HG02973 (cell line): ENCODE data around the gene MYOZ1.
"Not testable (repeated sequence)": the region's sequence is repeated elsewhere in the genome, so short reads cannot be mapped to it uniquely, and the experiment has no call there.

Experiments used
- ATAC-seq: cut with Tn5 transposase; IDR thresholded peaks from one replicate; pipeline ENCODE4 v1.9.1; 2021; ENCODE audit warnings: moderate library complexity; ENCODE audit not compliant: unreplicated experiment

The MYOZ1 gene, protein sequence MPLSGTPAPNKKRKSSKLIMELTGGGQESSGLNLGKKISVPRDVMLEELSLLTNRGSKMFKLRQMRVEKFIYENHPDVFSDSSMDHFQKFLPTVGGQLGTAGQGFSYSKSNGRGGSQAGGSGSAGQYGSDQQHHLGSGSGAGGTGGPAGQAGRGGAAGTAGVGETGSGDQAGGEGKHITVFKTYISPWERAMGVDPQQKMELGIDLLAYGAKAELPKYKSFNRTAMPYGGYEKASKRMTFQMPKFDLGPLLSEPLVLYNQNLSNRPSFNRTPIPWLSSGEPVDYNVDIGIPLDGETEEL

GRCh38 chr10:73641328-73642060 is at the start of gene MYOZ1:
Gene MYOZ1 (minus strand): TSS chr10:73641474. CDS start chr10:73640017, 1,457 bp downstream.
- ATAC-seq = no peak

- not testable (repeated sequence) for ATAC-seq
Observed at GRCh38 chr10:73690755-73691154, 49.5 kb upstream of the MYOZ1 start.

DNA sequence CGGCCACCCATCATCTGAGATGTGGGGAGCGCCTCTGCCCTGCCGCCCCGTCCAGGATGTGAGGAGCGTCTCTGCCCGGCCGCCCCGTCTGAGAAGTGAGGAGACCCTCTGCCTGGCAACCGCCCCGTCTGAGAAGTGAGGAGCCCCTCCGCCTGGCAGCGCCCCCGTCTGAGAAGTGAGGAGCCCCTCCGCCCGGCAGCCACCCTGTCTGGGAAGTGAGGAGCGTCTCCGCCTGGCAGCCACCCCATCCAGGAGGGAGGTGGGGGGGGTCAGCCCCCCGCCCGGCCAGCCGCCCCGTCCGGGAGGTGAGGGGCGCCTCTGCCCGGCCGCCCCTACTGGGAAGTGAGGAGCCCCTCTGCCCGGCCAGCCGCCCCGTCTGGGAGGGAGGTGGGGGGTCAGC is 48.3 kb upstream of the MYOZ1 start:
- ATAC-seq = not testable (repeated sequence)

GRCh38 chr10:73687641-73688040 is 46.4 kb upstream of the MYOZ1 start:
- not testable (repeated sequence) for ATAC-seq

- ATAC-seq = not testable (repeated sequence)
Observed at GRCh38 chr10:73674546-73674945, 33.3 kb upstream of the MYOZ1 start.

DNA sequence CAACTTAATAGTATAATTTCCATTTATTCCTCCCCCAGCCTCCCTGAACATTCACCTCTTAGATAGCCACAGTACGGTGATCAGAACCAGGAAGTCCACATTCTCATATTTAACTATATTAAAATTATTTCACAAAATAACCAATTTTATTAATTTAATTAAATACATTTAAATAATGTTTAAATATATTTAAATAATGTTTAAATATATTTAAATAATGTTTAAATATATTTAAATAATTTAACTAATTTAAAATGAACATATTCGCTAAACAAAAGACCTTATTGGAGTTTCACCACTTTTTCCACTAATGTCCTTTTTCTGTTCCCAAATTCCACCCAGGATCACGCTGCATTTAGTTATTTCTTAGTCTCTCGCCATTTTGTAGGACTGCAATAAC is 27.1 kb upstream of the MYOZ1 start:
- not testable (repeated sequence) for ATAC-seq

- not testable (repeated sequence) for ATAC-seq
Observed at GRCh38 chr10:73666153-73666809, 25.0 kb upstream of the MYOZ1 start.

DNA sequence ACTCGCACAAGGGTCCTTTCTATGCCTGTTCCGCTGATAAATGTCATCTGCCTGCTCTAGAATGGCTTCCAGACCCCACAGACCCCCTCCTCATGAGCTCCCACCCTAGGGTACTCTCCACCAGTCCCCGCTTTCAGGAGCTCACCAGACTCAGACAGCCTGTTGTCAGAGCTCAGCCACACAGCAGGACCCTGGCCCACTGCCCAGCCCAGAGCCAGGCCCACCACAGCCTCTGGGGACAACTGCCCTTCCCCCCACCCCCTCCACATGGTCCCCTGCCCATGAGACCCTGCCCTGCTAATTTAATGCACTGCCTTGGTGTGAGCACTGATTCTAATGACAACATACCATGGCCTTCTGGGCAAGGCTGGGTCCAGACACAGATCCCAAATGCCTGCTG is 24.3 kb upstream of the MYOZ1 start:
- ATAC-seq = not testable (repeated sequence)

GRCh38 chr10:73664156-73665040 is 23.1 kb upstream of the MYOZ1 start:
- ATAC-seq = not testable (repeated sequence)

DNA sequence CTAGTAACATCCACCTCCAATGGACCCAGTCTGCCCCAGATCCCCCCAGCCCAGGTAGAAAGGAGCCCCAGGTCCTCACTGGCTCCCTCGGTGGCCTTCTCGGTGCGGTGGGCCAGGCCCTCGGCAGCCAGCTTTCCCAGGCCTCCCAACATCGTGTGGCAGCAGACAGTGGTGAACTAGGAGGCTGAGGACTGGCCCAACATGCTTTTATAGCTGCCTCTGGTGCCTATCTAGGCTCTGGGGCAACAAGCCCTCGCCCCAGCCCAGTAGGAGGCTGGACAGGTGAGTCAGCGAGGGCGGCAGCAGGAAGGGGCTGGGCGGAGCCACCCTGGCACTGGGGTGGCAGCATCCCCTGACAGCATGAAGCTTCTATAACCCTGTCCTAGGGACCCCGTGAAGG is 22.3 kb upstream of the MYOZ1 start:
- ATAC-seq = not testable (repeated sequence)

GRCh38 chr10:73662705-73663104 is 21.4 kb upstream of the MYOZ1 start:
- ATAC-seq = not testable (repeated sequence)

DNA sequence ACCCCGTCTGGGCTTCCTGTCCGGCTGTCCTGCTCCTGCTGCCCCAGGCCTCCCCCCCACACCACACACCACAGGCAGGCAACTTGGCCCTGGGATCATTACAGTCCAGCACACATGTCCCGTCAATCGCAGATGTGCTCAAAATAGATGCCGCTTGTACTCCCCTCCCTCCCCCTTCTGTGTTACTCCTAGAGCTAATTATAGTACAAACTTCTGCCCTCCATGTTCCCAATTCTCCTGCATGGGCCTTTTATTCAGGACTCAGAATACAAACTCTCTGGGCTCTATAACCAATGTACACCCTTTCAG is 14.7 kb upstream of the MYOZ1 start, which contains the start of gene SYNPO2L:
Gene SYNPO2L, minus strand, starts transcription at position 40 of the 309 bp plus-strand sequence. CDS start 107 bp downstream, outside the sequence.
- ATAC-seq = no peak

GRCh38 chr10:73655257-73655989 is 14.1 kb upstream of the MYOZ1 start:
- ATAC-seq = no peak

DNA sequence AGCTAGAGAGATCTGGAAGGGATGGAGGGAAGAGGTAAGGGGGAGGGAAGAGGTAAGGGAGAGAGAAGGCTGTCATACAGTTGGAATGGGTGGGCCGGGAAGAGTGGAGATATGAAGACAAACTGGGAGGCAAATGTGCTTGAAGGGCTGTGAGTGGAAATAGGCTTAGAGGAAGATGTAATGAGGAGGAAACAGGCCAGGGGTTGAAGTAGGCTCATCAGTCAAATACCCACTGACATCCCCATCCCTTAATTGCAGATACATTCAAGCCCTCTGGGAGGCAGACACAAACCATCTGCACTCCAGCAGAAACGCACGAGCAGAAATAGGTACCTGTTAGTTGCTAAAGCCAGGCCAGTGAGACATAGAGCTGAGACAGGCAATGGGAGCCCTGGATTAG is 12.4 kb upstream of the MYOZ1 start:
- ATAC-seq = no peak

- ATAC-seq = no peak
Observed at GRCh38 chr10:73653195-73653594, 11.9 kb upstream of the MYOZ1 start.

- ATAC-seq = no peak
Observed at GRCh38 chr10:73650537-73651331, 9.5 kb upstream of the MYOZ1 start.

- ATAC-seq = no peak
Observed at GRCh38 chr10:73649876-73650536, 8.7 kb upstream of the MYOZ1 start.

DNA sequence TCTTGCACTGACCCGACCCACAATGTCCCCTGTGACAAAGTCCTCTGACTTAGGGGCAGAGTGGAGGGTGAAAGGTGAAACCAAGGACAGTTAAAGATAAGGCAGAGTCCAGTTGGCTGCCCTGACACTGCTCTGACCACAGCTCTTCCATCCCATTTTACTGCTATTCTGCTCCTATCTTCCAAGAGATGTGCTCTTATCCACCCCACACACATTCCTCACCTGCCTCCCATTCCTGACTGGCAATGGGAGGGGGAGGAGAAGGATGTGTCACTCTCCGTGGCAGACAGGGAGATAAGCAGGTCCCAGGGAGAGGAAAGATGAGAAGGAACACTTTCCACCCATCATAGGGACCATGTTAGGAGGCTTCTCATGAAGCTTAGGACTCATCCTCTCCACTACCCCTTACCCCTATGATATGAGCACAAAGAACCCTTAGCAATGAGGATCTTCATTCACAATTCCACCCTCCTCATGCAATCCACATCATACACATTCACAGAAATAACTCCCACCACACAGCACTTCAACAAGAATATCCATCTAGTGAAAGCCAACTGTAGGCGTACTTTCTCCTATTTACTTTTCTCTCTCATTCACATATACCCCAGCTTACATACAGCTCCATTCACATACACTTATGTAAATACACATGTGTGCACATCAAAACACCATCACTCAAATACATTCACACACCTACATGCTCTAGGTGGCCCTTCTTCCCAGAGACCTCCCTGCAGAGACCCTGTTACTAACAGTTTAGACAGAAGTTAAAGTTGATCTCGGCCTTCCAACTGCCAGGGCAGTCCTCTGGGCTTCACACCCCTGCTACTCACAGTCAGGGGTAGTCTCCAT is 7.9 kb upstream of the MYOZ1 start:
- no peak for ATAC-seq
